OCI-LY1 (cell line): Measurements from ENCODE around the gene SDR39U1.

Experiments
- H2AFZ ChIP-seq: fragments of 200-600 bp; sonication (generic), shearing (Covaris generic); 2 replicates; pipeline ENCODE4 v1.6.0; 2014; ENCODE audit warnings: antibody characterized with exemption, mild to moderate bottlenecking, low read length
- H3F3A ChIP-seq: fragments of 200-600 bp; sonication (generic), shearing (Covaris generic); 2 replicates; pipeline ENCODE4 v1.6.0; 2014; ENCODE audit warnings: mild to moderate bottlenecking, antibody characterized with exemption, low read length, moderate library complexity; ENCODE audit not compliant: insufficient read depth
- H3K27ac ChIP-seq: fragments of 200-600 bp; sonication (generic); 2 replicates; pipeline ENCODE4 v1.5.1; 2014; ENCODE audit warnings: low read length, mixed run types, mild to moderate bottlenecking, low read depth; ENCODE audit not compliant: poor library complexity, severe bottlenecking
- H3K27me3 ChIP-seq: fragments of 200-600 bp; sonication (generic); 2 replicates; pipeline ENCODE4 v1.6.0; 2014; ENCODE audit warnings: antibody characterized with exemption, mild to moderate bottlenecking, low read length, moderate library complexity; ENCODE audit not compliant: insufficient read depth
- H3K36me3 ChIP-seq: fragments of 200-600 bp; sonication (generic); 2 replicates; pipeline ENCODE4 v1.6.1; 2014; ENCODE audit warnings: mild to moderate bottlenecking, antibody characterized with exemption, low read length, moderate library complexity, mixed read lengths; ENCODE audit not compliant: insufficient read depth
- H3K4me1 ChIP-seq: fragments of 200-600 bp; sonication (generic); 2 replicates; pipeline ENCODE4 v1.5.1; 2014; ENCODE audit warnings: mild to moderate bottlenecking, low read length, moderate library complexity; ENCODE audit not compliant: insufficient read depth, severe bottlenecking
- H3K4me2 ChIP-seq: fragments of 200-600 bp; sonication (generic), shearing (Covaris generic); 2 replicates; pipeline ENCODE4 v1.6.1; 2014; ENCODE audit warnings: low read length
- H3K4me3 ChIP-seq: fragments of 200-600 bp; sonication (generic); 2 replicates; pipeline ENCODE4 v1.5.1; 2014; ENCODE audit warnings: low read length, low read depth, mild to moderate bottlenecking, mixed read lengths; ENCODE audit not compliant: poor library complexity, severe bottlenecking
- H3K79me2 ChIP-seq: fragments of 200-600 bp; shearing (Covaris generic); 2 replicates; pipeline ENCODE4 v1.6.1; 2016; ENCODE audit warnings: mixed run types, low read length, mixed read lengths; ENCODE audit not compliant: insufficient read depth
- H3K9ac ChIP-seq: fragments of 200-600 bp; sonication (generic), shearing (Covaris generic); 2 replicates; pipeline ENCODE4 v1.6.1; 2014; ENCODE audit warnings: mild to moderate bottlenecking, low read length, mixed read lengths
- H3K9me2 ChIP-seq: fragments of 200-600 bp; sonication (generic), shearing (Covaris generic); 2 replicates; pipeline ENCODE4 v1.6.1; 2014; ENCODE audit warnings: low read depth, mild to moderate bottlenecking, low read length, mixed read lengths
- H3K9me3 ChIP-seq: fragments of 200-600 bp; shearing (Covaris generic); 2 replicates; pipeline ENCODE4 v1.6.1; 2014; ENCODE audit warnings: low read length, mixed read lengths
- H4K20me1 ChIP-seq: fragments of 200-600 bp; sonication (generic), shearing (Covaris generic); 2 replicates; pipeline ENCODE4 v1.6.0; 2016; ENCODE audit warnings: mild to moderate bottlenecking, low read length; ENCODE audit not compliant: insufficient read depth
- EZH2 ChIP-seq: fragments of 200-600 bp; sonication (generic), shearing (Covaris generic); IDR thresholded peaks from 2 replicates; pipeline ENCODE4 v1.8.0; 2017; ENCODE audit warnings: borderline replicate concordance, mixed run types, mild to moderate bottlenecking, antibody characterized with exemption, low read length, moderate library complexity, mixed read lengths
- TF ChIP-seq, protein P1 (sequence below): fragments of 200-600 bp; sonication (generic), shearing (Covaris generic); IDR thresholded peaks from 2 replicates; pipeline ENCODE4 v1.5.1; 2017; ENCODE audit warnings: mild to moderate bottlenecking, antibody characterized with exemption, low read length, moderate library complexity, mixed read lengths

The SDR39U1 gene

GRCh38 chr14:24407608-24408325 is 34.8 kb downstream of the SDR39U1 start:
- H3K27me3 ChIP-seq: no peaks in the 10 kb centered on the region
- H3K9ac ChIP-seq: no peak overlapping the region
- H3K27ac ChIP-seq: no peak overlapping the region
- no peaks in the 10 kb centered on the region for H3K36me3 ChIP-seq
- no peaks in the 10 kb centered on the region for H3K79me2 ChIP-seq
- H4K20me1 ChIP-seq: no peaks in the 10 kb centered on the region
- no peak overlapping the region for H2AFZ ChIP-seq
- H3K4me1 ChIP-seq: peaks cover 28% of the 10 kb centered on the region
- no peak overlapping the region for H3K4me3 ChIP-seq
- H3K9me2 ChIP-seq: no peaks in the 10 kb centered on the region
- H3K4me2 ChIP-seq: no peak overlapping the region
- no peaks in the 10 kb centered on the region for H3F3A ChIP-seq
- TF ChIP-seq, protein P1, sequence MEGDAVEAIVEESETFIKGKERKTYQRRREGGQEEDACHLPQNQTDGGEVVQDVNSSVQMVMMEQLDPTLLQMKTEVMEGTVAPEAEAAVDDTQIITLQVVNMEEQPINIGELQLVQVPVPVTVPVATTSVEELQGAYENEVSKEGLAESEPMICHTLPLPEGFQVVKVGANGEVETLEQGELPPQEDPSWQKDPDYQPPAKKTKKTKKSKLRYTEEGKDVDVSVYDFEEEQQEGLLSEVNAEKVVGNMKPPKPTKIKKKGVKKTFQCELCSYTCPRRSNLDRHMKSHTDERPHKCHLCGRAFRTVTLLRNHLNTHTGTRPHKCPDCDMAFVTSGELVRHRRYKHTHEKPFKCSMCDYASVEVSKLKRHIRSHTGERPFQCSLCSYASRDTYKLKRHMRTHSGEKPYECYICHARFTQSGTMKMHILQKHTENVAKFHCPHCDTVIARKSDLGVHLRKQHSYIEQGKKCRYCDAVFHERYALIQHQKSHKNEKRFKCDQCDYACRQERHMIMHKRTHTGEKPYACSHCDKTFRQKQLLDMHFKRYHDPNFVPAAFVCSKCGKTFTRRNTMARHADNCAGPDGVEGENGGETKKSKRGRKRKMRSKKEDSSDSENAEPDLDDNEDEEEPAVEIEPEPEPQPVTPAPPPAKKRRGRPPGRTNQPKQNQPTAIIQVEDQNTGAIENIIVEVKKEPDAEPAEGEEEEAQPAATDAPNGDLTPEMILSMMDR: no peak
- TF ChIP-seq EZH2: no peak
- H3K9me3 ChIP-seq: no peaks in the 10 kb centered on the region

DNA sequence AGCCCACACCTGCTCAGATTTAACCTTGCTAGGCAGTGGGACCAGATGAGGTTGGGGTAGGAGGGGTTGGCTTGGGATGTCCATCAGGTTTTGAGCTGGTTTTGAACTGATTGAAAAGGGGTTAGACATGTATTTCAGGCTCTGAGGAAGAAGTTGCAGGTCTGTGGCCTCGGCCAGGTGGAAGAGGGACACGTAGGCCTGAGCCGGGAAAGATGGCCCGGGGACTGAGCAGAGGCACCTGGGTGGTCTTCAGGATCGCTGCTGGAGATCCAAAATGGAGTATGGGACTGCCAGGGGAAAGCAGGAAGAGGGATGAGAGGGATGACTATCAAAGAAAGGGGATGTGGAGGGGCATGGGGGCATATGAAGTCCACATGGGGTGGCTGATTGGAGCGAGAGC is 36.2 kb downstream of the SDR39U1 start:
- Histone ChIP-seq H3K9me2 (no peaks in the 10 kb centered on the region), H3F3A (no peaks in the 10 kb centered on the region), H3K27ac (no peak overlapping the region), H3K27me3 (no peaks in the 10 kb centered on the region), H3K36me3 (no peaks in the 10 kb centered on the region), H3K4me3 (no peak overlapping the region), H3K4me1 (peaks cover 28% of the 10 kb centered on the region), H3K79me2 (no peaks in the 10 kb centered on the region), H3K9ac (no peak overlapping the region), H4K20me1 (no peaks in the 10 kb centered on the region), H3K9me3 (no peaks in the 10 kb centered on the region), H3K4me2 (no peak overlapping the region), H2AFZ (no peak overlapping the region)
- no peak for TF ChIP-seq EZH2
- TF ChIP-seq, protein P1: no peak

- H3K9me3 ChIP-seq: no peaks in the 10 kb centered on the region
- H3K4me3 ChIP-seq: no peak overlapping the region
- no peaks in the 10 kb centered on the region for H3K36me3 ChIP-seq
- TF ChIP-seq, protein P1: no peak
- no peak for TF ChIP-seq EZH2
- no peaks in the 10 kb centered on the region for H3K9me2 ChIP-seq
- peaks cover 25% of the 10 kb centered on the region for H3K4me1 ChIP-seq
- H3K4me2 ChIP-seq: no peak overlapping the region
- no peaks in the 10 kb centered on the region for H3K27me3 ChIP-seq
- no peak overlapping the region for H3K27ac ChIP-seq
- no peaks in the 10 kb centered on the region for H3K79me2 ChIP-seq
- H4K20me1 ChIP-seq: no peaks in the 10 kb centered on the region
- no peaks in the 10 kb centered on the region for H3F3A ChIP-seq
- no peak overlapping the region for H3K9ac ChIP-seq
- H2AFZ ChIP-seq: no peak overlapping the region
Observed at GRCh38 chr14:24404814-24405213, 37.8 kb downstream of the SDR39U1 start.
